Fibroblast of mammary gland (primary cell): ENCODE data around the gene AGPAT4.
A peak's percentile ranks its signal among the peaks of the same experiment; 100 is the strongest.

Experiments
- DNase-seq: peaks from one replicate; pipeline ENCODE4 v3.0.0-alpha.2; 2010; ENCODE audit warnings: low read depth
- H3K4me3 ChIP-seq: 2 replicates; pipeline ENCODE4 v1.5.1; 2011; ENCODE audit warnings: low read depth, mild to moderate bottlenecking, low read length, moderate library complexity; ENCODE audit not compliant: control insufficient read depth
- CTCF ChIP-seq: conservative IDR thresholded peaks from 2 replicates; pipeline ENCODE4 v1.5.1; 2011; ENCODE audit warnings: low read depth, low read length, inconsistent platforms; ENCODE audit not compliant: control insufficient read depth, insufficient read depth

AGPAT4 gene

DNA sequence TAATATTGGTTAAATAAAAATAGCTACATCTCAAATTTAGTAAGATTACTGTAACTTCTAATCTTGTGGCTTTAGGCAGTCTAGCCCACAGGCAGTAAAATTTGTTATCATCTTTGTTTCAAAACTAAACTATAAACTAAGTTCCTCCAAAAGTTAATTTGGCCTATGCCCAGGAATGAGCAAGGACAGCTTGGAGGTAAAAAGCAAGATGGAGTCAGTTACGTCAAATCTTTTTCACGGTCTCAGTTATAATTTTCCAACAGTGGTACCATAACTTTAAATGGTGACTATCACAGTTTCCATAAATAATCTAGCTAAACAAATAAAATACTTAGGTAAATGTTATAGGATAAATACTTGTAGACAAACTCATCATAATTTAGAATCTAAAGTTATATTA is 63.0 kb downstream of the AGPAT4 start:
- no peak overlapping the region for H3K4me3 ChIP-seq
- no peak for DNase-seq
- TF ChIP-seq CTCF, result no peak

GRCh38 chr6:161207200-161207599 is 66.7 kb downstream of the AGPAT4 start:
- DNase-seq, result no peak
- TF ChIP-seq CTCF, result no peak
- H3K4me3 ChIP-seq, result no peak overlapping the region

GRCh38 chr6:161204866-161205557 is 68.8 kb downstream of the AGPAT4 start:
- no peak for TF ChIP-seq CTCF
- no peak overlapping the region for H3K4me3 ChIP-seq
- DNase-seq, result peak; percentile 34

GRCh38 chr6:161200610-161201370 is 73.1 kb downstream of the AGPAT4 start:
- TF ChIP-seq CTCF, result no peak
- DNase-seq, result no peak
- H3K4me3 ChIP-seq, result no peak overlapping the region

DNA sequence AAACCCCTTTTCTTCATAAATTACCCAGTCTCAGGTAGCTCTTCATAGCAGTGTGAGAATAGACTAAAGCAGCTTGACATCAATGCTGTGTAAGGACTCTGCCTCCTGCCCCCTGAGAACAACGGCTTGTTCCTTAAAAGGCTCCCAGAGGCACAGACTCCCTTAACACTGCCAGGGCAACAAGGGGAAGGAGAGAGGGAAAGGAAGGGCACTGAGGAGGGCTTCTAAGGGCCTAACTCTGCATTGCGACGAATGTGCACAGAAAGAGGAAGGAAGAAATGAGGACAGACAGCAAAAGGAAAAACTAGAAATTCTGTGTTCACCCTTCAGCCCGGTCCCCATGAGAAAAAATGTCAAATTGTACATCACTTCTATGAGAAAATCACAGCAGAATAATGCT is 74.0 kb downstream of the AGPAT4 start:
- DNase-seq, result no peak
- H3K4me3 ChIP-seq, result no peak overlapping the region
- no peak for TF ChIP-seq CTCF

- H3K4me3 ChIP-seq, result no peak overlapping the region
- TF ChIP-seq CTCF, result no peak
- DNase-seq, result no peak
These were observed 74.9 kb downstream of the AGPAT4 start for GRCh38 chr6:161198783-161199460.
